HG03354 (cell line): ENCODE measurements around the gene ENKD1.

Experiments
- ATAC-seq: cut with Tn5 transposase; IDR thresholded peaks from one replicate; pipeline ENCODE4 v1.9.1; 2021; ENCODE audit warnings: mild to moderate bottlenecking; ENCODE audit not compliant: unreplicated experiment, poor library complexity, severe bottlenecking

ENKD1 gene

DNA sequence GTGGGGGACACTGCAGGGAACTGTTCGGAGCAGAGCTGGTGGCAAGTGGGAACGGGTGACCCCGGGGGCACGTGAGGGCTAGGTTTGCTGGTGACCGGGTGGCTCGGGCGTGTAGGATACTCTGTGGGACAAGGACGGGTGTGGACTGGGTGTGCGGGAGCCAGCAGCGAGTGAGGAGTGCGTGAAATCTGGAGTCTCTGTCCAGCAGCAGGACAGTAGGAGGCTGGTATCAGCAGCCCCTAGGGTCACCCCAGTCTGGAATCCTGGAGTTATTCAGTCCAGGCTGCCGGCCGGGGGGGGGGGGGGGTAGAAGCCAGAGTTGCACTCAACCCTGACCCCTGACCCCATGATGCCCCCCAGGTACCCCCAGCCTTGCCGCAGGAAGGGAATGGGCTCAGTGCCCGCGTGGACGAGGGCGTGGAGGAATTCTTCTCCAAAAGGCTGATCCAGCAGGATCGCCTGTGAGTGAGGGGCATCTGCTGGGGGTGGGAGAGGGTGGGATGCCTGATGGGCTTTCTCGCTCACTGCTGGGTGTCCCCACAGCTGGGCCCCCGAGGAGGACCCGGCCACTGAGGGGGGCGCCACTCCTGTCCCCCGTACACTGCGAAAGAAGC is 12.7 kb downstream of the ENKD1 start:
- no peak for ATAC-seq

GRCh38 chr16:67653128-67653788 is 13.3 kb downstream of the ENKD1 start:
- ATAC-seq, result no peak

GRCh38 chr16:67652578-67653127 is 13.9 kb downstream of the ENKD1 start:
- no peak for ATAC-seq

DNA sequence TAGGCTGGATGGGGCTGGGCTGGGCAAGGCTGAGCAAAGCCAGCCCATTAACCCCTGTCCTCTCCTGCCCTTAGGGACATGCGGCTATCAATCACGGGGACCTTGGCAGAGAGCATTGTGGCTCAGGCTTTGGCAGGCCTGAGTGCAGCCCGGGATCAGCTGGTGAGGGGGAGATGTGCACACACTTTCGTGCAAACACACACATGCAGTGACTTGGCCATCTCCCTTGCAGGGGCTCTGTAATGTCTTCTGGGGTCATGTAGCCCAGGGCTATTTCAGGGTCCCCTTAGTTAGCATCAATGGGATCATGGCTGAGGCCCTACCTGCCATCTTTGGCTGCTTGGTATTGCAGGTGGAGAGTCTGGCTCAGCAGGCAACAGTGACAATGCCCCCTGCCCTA is 14.7 kb downstream of the ENKD1 start:
- no peak for ATAC-seq

GRCh38 chr16:67651039-67651438 is 15.5 kb downstream of the ENKD1 start:
- no peak for ATAC-seq

- no peak for ATAC-seq
These were observed 16.5 kb downstream of the ENKD1 start for GRCh38 chr16:67650023-67650422.

DNA sequence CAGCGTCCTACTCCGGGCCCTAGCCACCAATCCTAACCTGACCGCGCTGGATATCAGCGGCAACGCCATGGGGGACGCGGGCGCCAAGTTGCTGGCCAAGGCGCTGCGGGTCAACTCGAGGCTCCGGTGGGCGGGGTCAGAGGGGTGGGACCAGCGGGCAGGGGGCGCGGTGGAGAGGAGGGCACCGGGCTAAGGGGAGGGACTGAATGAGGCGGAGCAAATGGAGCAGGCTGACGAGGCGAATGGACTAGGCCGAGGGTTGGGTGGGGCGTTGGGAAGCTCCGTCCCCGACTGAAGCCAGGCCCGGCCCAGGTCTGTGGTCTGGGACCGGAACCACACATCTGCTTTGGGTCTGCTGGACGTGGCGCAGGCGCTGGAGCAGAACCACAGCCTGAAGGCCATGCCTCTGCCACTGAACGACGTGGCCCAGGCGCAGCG is 17.0 kb downstream of the ENKD1 start:
- ATAC-seq, result no peak

- no peak for ATAC-seq
These were observed 17.7 kb downstream of the ENKD1 start for GRCh38 chr16:67648764-67649407.

GRCh38 chr16:67648088-67648763 is 18.3 kb downstream of the ENKD1 start:
- no peak for ATAC-seq

GRCh38 chr16:67647681-67648080 is 18.9 kb downstream of the ENKD1 start:
- ATAC-seq, result no peak

- ATAC-seq, result no peak
These were observed 19.4 kb downstream of the ENKD1 start for GRCh38 chr16:67647111-67647651.

DNA sequence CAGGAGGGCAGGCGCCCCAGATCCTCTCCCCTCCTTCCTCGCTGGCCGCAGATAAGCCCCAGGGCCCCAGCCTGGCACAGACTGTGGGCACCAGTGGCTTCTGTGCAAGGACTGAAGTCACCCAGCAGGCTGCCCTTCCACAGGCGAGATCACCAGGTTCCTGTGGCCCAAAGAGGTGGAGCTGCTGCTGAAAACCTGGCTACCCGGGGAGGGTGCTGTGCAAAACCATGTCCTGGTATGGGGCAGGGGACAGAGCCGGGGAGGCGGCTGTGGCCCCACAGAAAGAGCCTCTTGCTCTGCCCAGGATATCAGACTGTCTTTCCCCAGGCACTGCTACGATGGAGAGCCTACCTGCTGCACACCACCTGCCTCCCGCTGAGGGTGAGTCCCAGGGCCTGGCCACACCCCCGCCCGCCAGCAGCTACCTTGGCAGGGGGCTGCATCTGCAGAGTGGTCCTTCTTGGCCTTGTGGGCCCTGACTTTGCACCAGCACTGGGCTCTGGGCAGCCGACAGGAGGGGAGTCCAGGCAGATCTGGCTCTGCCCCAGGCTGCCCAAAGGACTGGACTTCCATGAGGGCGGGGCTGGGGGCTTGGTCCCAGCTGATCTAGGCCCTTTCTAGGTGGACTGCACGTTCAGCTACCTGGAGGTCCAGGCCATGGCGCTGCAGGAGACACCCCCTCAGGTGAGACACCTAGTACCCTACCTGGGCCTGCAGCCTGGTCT is 21.0 kb downstream of the ENKD1 start:
- no peak for ATAC-seq

GRCh38 chr16:67644038-67644437 is 22.5 kb downstream of the ENKD1 start:
- no peak for ATAC-seq

GRCh38 chr16:67641779-67642708 is 24.5 kb downstream of the ENKD1 start:
- ATAC-seq, result no peak

DNA sequence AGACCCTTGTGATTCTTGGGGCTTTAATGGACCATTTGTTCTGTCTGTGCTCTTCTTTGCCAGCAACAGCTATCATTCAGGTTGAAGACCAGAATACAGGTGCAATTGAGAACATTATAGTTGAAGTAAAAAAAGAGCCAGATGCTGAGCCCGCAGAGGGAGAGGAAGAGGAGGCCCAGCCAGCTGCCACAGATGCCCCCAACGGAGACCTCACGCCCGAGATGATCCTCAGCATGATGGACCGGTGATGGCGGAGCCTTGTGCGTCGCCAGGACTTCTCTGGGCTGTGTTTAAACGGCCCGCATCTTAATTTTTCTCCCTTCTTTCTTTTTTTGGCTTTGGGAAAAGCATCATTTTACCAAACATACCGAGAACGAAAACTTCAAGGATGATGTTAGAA is 28.9 kb downstream of the ENKD1 start:
- ATAC-seq, result no peak

DNA sequence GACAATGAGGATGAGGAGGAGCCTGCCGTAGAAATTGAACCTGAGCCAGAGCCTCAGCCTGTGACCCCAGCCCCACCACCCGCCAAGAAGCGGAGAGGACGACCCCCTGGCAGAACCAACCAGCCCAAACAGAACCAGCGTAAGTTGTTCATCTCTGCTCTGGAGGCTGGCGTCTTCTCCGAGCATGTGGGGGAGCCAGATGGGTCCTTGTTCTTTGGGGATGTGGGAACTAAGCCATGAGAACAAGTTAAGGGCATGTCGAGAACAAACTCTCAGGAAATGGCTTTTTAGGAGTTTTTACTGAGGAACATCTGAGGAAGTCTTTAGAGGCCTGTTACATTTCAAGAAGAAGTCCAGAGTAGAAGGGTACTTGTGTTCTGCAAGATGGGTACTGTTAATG is 29.8 kb downstream of the ENKD1 start:
- ATAC-seq, result no peak

DNA sequence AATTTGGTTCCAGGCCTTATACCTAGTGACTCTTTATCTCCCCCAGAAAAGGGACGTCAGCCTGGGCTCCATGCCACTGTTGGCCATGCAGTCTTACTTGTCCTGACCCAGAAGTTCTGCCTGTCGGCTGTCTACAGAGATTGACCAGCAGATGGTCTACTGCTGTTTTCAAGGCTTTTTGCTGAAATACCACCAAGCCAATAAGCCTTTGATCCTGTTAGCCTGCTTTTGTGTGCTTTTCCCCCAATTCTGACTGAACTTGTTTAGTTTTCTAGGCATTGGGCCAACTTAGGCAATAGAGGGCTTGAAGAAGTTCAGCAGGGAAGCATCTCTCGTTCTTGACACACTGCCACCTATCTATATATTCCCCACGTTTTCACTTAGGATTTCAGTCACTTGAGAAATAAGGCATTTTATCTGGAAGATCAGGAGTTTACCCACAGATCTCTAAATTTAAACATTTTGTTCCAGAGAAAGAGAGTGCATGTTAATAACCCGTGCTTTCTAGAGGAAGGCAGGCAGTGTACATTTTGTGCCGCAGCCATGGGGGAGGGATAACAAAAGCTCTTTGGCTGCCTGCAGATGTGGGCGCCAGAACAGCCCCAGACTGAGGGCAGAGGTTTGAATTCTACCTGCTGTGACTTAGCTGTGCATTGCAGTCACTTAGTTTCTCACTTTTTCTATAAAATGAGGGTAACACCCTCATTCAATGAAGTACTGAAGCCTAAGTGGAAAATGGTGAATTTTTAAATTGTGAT is 34.0 kb downstream of the ENKD1 start:
- no peak for ATAC-seq

GRCh38 chr16:67628216-67628615 is 38.3 kb downstream of the ENKD1 start:
- no peak for ATAC-seq
